ENCODE data around the gene TMEM238L.
A peak's percentile ranks its signal among the peaks of the same experiment; 100 is the strongest.

TMEM238L gene

DNA sequence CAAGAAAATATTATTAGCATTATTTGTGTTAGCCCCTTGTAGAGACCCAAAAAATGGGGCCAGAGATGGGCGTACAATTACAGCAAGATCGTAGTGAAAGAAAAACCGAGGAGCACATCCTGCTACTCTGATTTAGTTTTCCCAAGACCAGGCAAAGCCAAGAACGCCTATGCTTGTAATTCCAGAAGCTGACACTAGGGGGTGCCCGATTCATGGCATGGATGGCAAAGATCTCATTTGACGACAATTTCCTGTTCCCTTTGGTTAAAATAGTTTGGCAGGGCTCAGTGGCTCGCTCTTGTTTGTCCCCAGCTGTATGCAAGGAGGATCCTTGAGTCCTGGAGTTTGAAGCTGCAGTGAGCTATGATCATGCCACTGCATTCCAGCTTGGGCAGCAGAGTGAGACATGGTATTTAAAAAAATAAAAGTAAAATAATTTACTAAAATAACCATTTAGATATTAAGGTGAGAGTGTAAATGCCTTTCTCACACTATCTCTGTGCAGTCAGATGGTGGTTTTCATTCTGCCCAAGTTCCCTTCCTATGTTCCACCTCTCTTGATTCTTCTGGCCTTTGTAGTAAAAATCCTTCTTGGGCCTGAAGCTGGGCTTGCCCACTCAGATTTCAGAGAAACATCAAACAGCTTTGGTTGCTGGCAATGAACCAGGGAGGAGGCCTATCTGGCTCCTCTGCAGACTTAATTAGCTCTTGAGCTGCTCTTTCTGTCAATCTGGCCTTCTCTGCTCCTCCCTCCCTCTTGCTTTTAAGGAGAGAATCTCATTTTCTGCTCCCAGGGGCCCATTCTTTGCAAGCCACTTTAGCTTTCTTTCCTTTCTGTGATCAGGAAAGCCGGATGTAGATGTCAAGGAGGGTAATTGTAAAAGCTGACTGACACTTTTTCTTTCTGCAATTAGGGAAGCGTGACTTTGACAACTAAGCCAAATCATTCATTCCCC, 31.2 kb downstream of the TMEM238L start:
- peak; percentile 16 for DNase-seq

DNA sequence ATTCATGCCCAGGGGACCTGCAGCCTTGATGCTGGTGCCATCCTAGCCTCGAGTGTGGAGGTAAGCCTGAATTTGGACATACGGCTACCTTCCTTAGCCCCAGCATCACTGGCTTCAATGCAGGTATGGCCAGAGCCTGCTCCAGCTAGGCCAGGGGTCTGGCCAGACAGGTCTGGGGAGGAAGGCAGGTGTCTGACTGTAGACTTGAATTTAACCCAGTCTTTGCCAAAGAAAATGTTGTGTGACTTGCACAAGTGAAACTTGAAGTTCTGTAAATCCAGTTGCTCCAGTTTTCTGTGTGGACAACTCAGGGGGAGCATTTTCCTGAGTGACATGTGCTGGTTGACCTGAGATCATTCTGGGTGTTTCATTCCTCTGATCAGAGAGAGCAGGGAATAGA, 32.8 kb downstream of the TMEM238L start:
- no peak for DNase-seq

DNA sequence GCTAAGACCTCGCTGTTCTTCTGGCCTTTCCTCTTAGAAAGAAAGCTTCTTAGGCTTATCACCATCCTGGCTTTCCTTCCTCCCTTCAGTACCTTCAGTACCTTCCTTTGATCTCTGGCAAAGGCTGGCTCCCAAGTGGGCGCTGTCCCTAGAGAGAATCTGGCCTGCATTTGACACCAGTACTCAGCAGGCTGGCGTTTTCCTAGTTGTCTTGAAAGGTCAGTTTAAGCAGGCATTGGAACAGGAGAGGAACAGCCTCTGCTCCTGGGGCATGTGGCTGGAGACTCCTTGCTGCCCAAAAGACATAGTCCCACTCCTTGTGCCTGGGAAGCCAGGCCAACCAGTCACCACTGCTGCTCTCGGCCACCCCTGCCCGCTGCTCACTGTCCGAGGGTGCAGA, 34.1 kb downstream of the TMEM238L start:
- no peak for DNase-seq

DNA sequence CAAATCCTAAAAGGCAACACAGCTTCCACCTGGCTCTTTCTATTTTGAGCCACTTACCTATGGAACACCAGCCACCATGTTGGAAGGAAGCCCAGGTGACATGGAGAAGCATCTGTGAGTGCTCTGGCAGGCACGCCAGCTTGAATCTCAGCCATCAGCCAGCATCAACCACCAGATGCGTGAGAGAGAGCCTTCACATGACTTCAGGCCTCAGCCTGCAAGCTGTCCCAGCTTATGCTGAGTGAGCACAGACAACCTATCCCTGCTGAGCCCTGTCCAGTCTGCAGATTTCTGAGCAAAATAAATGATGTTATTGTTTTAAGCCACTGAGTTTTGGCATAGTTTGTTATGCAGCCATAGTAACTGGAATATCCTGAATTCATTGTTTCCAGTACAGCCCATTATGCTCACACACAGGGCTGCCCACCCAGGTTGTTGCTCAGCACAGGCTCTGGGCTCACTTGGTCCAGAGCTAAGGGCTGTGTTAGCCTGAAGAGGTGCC, 35.1 kb downstream of the TMEM238L start:
- no peak for DNase-seq

DNA sequence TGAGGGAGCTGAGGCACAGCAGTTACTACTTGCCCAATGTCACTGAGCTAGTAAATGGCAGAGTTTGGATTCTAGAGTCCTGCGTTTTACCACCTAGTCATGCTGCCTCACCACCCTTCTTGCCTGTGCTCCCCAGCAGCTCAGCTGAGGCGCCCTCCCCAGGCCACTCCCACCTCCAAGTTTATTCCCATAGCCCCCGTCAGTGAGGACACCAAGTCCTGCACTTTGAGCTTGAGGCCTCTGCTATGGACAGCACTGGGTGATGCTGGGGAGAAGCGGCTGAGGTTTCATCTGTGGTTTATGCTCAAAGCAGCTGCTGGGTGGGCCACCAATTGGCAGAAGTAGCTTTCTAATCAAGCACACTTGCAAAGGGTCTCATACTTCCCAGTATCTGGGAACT, 36.7 kb downstream of the TMEM238L start:
- no peak for DNase-seq

DNA sequence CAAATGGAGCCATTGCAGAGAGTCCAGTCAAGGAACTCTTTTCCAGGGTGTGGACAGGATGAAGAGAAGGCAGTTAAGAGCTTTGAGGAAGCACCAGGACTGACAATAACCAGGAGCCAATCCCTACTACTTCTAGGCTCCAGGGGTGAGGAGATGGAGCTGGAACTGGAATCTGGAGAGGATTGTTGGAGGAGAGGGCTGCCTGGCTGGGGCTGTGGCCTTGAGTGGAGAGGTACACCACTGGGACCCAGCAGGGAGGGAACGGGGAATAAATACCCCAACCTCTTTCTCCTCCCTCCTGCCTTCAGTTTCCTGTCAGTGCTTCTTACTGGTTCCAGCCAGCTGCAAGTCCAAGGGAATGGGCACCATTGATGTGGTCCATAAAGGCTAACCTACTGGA, 41.9 kb downstream of the TMEM238L start:
- no peak for DNase-seq

DNA sequence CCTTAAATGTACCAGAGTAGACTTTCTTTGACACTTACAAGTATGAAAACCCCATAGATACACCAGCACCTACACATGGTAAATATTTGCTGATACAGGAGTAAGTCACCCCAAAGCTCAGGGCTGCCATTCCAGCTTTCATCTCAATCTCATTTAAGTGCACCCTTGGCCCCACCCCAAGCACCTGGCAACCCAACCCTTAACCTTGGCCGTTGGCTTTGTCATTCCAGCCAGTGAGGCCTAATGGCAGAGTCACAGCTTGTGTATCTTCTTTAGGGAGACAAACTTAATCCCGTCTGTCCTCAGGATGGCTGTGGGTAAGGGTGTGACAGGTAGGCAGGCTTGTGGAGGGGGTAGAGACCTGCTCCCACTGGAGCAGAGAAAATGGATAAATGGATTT, 42.6 kb downstream of the TMEM238L start:
- DNase-seq = no peak

DNA sequence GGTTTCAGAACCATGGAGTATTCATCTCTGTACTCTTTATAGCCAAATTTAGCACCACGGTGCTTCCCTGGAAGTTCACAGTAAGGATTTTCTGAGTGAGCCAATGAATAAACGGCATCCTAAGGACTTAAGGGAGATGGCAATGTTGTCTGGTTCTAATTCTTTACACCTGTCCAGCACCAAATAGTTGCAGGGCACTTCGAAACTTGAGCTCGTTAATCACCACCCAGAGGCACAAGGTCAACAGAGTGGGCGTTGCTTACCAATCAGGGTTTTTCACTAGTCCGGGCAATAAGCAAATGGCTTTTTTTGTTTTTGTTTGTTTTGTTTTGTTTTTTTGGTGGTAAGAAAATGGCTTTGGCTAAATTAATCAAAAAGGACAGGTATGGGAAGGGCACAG, 45.8 kb downstream of the TMEM238L start:
- DNase-seq = no peak

DNA sequence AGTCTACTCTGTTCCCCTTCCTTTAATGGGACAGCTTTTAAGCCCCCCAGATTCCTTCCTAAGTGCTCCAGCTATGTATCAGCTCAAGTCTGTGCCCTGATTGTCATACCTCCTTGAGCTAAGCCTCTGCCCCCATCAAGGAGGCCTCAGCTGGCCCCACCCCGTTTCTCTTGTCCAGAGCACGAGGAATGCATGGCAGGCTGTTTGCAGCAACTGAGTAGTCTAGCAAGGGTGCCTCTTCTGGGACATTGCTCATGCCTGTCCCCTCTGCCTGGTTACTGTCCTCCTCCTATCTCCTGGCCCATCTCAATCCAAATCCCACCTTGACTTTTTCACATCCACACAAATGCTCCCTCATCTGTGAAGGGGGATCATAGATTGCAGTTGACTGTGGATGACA, 46.3 kb downstream of the TMEM238L start:
- DNase-seq = no peak

DNA sequence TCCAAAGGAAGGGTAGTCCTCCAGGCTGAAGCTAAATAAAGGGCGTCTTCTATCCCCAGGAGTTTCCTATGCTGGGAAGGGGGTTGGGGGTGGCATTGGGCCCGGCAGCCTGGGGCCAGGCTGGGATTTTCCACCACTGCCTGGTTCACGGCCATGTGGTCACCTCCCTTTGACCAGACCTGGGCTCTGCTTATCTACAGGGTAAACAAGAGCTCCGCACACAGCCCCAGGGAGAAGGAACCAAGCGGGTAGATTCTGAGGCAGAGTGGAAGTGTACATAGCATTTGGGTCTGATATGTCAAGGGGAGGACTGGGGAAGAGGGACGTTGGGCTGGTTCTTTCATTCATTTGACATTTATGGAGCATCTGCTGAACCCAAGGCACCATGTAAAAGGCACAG, 46.8 kb downstream of the TMEM238L start:
- DNase-seq = no peak

DNA sequence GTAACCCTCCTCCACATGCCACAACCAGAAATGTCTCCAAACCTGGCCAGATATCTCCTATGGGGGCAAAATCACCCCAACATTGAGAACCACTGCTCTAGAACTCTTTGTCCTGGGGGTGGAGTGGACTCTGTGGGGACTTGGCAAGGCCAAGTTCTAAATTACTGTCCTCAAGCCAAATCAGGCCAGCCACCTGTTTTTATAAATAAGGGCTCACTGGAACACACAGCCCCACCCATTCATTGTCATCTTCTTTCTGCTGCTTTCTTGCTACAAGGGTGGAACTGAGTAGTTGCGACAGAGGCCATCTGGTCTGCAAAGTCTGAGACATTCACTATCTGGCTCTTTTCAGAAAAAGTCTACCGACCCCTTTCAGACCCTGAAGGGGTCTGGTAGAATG, 47.3 kb downstream of the TMEM238L start:
- no peak for DNase-seq

DNA sequence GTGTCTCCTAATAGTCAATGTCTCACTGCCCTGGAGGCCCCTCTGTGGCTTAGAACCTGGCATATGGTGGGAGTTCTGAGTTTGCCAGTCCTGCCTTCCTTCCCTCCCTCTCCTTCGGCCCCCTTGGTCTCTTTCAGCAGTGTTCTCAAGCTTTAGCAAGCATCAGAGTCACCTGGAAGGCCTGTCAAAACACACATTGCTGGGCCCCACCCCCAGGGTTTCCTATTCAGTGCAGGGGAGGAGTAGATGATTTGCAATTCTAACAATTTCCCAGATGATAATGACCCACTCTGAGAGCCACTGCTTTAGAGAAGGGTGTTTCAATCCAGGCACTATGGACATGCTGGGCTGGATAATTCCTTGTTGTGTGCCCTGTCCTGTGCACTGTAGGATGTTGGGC, 47.7 kb downstream of the TMEM238L start:
- DNase-seq = no peak

DNA sequence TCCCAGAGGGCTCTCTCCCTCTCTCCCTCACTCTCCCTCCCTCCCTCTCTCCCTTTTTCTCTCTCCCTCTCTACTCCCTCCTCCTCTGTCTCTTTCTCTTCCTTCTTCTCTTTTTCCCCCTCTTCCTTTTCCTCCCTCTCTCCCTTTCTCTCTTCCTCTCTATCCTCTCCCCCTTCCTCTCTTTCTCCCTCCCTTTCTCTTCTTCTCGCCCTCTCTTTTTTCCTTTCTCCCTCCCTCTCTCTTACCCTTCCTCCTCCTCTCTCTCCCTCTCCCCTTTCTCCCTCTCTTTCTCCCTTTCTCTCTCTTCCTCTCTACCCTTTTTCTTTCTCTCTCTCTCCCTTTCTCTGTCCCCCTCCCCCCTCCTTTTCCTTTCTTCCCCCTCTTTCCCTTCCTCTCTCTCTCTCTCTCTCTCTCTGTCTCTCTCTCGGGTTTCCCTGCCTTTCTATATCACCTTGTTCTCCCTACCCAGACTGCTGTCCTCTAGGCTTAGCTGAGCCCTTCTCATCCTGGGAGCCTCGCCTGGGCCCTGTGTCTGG, 48.2 kb downstream of the TMEM238L start:
- no peak for DNase-seq

DNA sequence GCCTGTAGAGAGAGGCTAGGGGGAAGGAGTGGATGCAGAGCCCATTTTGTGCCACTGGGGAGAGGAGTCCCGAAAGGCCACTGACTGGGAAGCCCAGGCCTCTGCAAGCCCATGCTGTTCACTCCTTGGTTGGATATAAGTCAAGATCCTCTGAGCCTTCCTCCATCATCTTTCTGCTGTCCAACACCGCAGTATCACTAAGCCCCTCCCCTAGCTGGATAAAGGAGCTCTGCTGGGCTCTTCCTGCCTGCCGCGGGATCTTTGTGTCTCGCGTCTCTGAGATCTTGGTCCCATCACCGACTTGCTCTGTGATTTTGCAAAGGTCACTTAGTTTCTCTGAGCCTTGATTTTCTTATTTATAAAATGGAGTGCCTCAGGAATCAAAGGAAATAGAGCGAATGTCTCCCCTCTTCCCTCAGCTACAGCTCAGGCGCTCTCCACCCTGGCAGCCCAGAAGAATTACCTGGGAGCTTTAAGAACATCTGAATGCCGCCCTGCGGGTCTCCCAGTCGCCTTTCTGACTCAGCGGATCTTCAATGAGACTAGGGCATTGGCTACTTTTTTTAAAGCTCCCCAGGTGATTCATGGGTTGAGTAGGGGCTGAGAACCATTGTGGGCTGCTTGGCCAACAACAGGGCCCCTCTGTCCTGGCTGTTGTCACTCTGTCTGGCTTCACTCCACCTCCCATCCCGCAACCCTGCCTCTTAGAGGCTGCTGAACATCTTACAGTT, 48.9 kb downstream of the TMEM238L start:
- no peak for DNase-seq

DNA sequence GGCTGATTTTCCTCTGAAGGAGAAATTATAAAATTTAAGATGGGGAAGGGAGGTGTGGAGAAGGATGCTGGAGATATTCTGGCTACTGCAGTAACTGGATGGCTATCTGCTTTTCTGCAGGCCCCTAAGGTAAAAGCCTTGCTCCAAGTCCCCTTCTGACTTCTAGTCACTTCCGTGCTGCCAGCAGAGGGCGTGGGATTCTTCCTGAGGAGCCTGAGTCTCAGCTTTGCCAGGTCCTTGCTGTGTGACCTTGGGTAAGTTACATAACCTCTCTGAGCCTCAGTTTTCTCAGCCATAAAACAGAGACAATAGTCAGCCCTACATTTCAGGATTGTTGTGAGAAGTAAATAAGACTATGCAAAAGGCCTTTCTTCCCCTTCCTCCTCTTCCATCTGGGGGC, 49.8 kb downstream of the TMEM238L start:
- peak; percentile 10 for DNase-seq

DNA sequence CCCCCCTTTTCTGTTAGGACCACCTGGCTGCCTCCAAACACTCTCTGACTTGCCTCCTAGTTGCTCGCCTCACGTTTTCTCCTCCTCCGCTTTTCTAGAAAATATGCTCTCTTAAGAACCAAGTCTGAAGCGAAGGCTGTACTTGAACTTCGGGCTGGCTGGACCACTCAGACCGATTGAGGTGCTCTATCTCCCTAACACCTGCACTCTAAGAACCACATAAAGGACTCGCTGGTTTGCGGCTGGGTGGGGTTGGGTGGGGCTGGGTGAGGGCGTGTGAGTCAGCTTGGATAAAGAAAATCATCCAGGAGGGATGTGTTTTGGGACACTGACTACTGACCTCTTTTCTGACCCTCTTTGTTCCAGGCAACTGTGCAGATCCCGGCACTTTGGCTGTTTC, 51.2 kb downstream of the TMEM238L start:
- DNase-seq = no peak

DNA sequence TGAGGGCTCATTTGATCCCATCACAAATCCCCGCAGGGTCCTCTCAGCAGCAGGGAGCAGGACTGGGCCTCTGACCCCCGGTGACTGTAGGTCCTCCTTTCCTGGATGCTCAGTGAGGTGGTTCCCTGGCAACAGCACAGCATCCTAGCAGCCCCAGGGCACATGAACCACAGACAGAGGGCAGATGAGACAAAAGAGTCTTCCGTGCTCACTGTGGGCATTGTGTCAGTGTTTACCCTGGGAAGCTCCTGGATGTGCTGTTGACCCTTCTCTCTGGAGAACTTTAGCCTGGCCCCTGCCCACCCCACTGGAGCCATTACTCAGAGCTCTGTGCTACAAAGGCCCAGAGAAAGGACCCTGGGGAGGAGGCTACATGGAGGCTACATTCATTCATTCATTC, 52.3 kb downstream of the TMEM238L start:
- no peak for DNase-seq

DNA sequence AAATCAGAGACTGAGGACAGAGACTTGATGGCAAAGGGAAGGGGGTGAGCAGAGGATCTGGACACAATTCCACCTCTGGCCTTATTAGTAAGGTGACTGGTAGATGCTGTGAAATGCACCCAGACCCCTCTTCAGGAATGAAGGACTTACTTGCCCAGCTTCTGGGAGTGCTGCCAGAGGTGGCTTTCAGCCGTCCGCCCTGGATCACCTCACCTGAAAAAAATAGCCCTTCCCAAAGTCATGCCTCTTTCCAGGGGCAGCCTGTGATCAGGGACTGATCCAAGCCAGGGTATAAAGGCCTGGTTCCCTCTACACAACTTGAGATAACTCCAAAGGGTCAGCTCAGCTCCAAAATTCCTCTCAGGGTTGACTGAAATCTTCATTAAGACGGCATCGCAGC, 53.7 kb downstream of the TMEM238L start:
- DNase-seq = no peak

DNA sequence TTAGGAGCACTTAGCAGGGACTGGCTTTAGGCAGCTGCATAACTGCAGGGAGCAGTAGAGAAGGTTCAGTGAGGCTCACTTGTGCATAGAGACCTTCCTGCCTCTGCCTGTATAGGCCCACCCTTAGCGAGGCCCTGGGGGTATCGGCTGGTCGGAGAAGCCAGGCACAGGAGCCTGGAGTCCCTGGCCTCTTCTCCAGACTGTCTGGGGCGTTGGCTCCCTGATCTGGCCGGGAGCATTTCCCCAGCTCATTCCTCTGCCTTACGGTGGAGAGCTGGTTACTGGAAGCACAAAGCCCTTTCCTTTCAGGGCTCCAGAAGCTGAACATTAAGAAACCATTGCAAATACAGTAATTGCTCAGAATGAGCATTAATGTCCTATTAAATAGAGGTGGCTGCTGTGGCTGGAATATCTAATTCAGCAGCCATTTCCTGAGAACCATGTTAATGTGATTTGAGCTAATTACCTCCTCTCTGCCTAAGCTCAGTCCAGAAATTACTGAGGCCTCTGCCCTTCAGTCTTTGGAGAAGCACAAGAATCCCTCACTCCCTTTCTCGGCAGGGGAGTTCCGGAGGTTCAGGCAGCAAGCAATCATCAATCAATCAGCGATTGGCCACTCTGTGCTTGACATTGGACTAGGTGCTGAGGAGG, 55.2 kb downstream of the TMEM238L start:
- DNase-seq = no peak

DNA sequence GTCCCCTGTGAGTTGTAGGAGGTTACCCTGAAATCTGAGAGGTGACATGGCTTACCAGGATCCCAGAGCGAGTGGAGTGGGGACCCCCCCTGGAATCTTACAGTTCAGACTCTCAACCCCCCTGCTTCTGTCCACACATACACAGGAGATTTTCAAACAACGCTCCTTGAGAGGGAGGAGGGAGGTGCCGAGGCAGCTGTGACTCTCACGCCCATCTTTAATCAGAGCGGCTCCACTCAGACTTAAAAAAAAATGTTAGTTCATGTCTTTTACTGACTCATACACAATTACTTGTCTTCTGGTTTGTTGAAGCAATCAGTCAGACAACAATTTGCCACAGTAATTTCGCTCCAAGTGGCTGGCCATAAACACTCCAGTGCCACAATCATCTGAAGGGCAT, 58.7 kb downstream of the TMEM238L start:
- no peak for DNase-seq
